ENCODE results near the gene AIMP1. TPM values are rescaled to one million over a fixed set of nuclear protein-coding genes. Genes with fewer than 3 reads are reported as not detected.
"Not testable (repeated sequence)": the region's sequence is repeated elsewhere in the genome, so short reads cannot be mapped to it uniquely, and the experiment has no call there.

AIMP1 gene
- total RNA-seq, 1 donor from 2014 or later: 27.4 TPM

DNA sequence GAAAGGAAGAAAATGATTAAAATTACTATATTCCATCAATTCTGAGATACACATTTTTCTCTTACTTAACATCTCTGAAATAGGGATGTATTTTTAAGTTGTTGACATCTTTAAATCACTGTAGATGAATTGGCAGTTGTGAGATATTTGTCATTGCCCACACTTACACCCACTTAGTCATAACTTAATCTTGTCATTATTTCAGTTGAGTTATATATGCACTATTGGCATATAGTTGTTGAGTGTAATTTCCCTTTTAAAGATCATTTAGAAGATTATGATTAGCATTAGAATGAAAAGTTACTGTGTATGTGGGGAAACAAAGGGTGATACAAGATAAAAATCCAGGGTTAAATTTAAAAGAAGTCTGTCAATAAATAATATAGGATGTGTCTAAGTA is 2.2 kb downstream of the AIMP1 start:
- DNase-seq (ENCODE audit: low read depth) (peak; percentile 22), FAIRE-seq (no peak)
- TF ChIP-seq, protein P1, sequence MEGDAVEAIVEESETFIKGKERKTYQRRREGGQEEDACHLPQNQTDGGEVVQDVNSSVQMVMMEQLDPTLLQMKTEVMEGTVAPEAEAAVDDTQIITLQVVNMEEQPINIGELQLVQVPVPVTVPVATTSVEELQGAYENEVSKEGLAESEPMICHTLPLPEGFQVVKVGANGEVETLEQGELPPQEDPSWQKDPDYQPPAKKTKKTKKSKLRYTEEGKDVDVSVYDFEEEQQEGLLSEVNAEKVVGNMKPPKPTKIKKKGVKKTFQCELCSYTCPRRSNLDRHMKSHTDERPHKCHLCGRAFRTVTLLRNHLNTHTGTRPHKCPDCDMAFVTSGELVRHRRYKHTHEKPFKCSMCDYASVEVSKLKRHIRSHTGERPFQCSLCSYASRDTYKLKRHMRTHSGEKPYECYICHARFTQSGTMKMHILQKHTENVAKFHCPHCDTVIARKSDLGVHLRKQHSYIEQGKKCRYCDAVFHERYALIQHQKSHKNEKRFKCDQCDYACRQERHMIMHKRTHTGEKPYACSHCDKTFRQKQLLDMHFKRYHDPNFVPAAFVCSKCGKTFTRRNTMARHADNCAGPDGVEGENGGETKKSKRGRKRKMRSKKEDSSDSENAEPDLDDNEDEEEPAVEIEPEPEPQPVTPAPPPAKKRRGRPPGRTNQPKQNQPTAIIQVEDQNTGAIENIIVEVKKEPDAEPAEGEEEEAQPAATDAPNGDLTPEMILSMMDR (IDR thresholded peaks at IDR 0.05; ENCODE audit: insufficient read depth, low read length, severe bottlenecking): no peak
- Histone ChIP-seq H3K27me3 (ENCODE audit: control insufficient read depth, insufficient read depth, low read length) (no peaks in the 10 kb centered on the region), H3K36me3 (ENCODE audit: control insufficient read depth, insufficient read depth, low read length) (no peaks in the 10 kb centered on the region), H3K4me3 (ENCODE audit: low read depth, low read length) (no peak overlapping the region)

DNA sequence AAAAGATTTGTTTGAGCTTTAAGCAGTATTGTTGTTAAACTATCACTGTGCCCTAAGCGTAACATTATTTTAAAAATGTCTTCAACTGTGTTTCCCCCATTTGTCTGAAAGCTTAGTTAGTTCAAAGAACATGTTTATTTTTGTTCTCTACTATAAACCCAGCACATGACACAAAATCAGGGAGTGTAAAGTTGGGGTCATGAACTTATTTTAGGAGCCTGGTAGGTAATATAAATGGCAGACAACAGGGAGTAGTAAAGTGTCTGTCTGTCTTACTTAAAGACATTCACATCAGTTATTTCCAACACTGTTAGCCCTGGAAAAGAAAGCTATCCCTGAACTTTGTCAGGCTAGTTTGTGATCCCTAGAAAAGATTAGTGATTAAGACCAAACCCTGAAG is 3.9 kb downstream of the AIMP1 start:
- Histone ChIP-seq H3K27me3 (ENCODE audit: control insufficient read depth, insufficient read depth, low read length) (no peaks in the 10 kb centered on the region), H3K36me3 (ENCODE audit: control insufficient read depth, insufficient read depth, low read length) (no peaks in the 10 kb centered on the region), H3K4me3 (ENCODE audit: low read depth, low read length) (no peak overlapping the region)
- FAIRE-seq (no peak), DNase-seq (ENCODE audit: low read depth) (no peak)
- TF ChIP-seq, protein P1 (IDR thresholded peaks at IDR 0.05; ENCODE audit: insufficient read depth, low read length, severe bottlenecking): no peak

DNA sequence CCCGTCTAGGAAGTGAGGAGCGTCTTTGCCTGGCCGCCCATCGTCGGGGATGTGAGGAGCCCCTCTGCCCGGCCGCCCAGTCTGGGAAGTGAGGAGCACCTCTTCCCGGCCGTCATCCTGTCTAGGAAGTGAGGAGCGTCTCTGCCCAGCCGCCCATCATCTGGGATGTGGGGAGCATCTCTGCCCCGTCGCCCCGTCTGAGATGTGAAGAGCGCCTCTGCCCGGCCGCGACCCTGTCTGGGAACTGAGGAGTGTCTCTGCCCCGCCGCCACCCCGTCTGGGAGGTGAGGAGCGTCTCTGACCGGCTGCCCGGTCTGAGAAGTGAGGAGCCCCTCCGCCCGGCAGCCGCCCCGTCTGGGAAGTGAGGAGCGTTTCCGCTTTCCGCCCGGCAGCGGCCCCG is 4.8 kb downstream of the AIMP1 start:
- not testable (repeated sequence) for FAIRE-seq; H3K4me3 ChIP-seq (ENCODE audit: low read depth, low read length); H3K27me3 ChIP-seq (ENCODE audit: control insufficient read depth, insufficient read depth, low read length); H3K36me3 ChIP-seq (ENCODE audit: control insufficient read depth, insufficient read depth, low read length); DNase-seq (ENCODE audit: low read depth)

DNA sequence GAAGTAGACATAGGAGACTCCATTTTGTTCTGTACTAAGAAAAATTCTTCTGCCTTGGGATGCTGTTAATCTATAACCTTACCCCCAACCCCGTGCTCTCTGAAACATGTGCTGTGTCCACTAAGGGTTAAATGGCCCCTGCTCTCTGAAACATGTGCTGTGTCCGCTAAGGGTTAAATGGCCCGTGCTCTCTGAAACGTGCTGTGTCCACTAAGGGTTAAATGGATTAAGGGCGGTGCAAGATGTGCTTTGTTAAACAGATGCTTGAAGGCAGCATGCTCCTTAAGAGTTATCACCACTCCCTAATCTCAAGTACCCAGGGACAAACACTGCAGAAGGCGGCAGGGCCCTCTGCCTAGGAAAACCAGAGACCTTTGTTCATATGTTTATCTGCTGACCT is 5.5 kb downstream of the AIMP1 start:
- H3K4me3 ChIP-seq (ENCODE audit: low read depth, low read length); H3K36me3 ChIP-seq (ENCODE audit: control insufficient read depth, insufficient read depth, low read length); DNase-seq (ENCODE audit: low read depth); H3K27me3 ChIP-seq (ENCODE audit: control insufficient read depth, insufficient read depth, low read length); FAIRE-seq: not testable (repeated sequence)

DNA sequence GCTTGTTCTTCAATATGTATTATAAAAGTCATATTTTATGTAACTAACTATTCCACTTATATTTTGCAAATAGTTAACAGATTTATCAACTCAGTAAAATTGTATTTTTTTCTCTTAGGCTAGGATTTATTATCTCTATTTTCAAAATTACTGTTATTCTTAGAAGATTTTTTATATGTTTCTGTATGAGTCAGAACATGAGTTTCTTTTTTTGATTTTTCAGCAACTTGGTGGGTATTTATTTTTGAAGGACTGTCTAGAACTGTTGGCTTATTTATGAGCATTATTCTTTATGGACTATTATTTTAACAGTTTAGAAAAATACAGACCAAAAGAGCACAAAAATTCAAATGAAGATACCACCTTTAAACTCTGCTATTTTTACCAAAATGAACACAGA is 6.8 kb downstream of the AIMP1 start:
- DNase-seq (ENCODE audit: low read depth): no peak
- H3K4me3 ChIP-seq (ENCODE audit: low read depth, low read length): no peak overlapping the region
- H3K36me3 ChIP-seq (ENCODE audit: control insufficient read depth, insufficient read depth, low read length): peaks cover 2% of the 10 kb centered on the region

DNA sequence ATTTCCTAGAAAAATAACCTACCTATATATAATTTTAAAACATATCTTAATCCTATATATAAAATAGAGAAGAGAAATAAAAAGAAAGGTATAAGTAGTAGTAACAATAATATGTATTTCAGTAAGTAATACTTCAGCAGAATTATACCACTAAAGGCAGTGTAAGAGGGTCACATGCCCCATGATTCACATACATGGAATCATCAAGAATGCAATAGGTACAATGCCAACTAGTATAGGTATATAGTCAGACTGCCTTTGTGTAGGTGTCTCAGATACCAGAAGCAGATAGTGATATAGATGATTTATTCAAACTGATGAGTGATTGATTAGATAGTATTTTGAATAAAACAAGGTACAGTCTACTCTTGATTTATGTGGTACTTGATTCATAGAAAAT is 9.4 kb downstream of the AIMP1 start:
- peak; percentile 78 for DNase-seq (ENCODE audit: low read depth)
- peaks cover 2% of the 10 kb centered on the region for H3K36me3 ChIP-seq (ENCODE audit: control insufficient read depth, insufficient read depth, low read length)

More for the DNA sequence above, 6.8 kb downstream of the AIMP1 start:
- TF ChIP-seq, protein P1 (IDR thresholded peaks at IDR 0.05; ENCODE audit: insufficient read depth, low read length, severe bottlenecking): no peak
- no peak for FAIRE-seq
- H3K27me3 ChIP-seq (ENCODE audit: control insufficient read depth, insufficient read depth, low read length): no peaks in the 10 kb centered on the region

More for the DNA sequence above, 9.4 kb downstream of the AIMP1 start:
- H3K4me3 ChIP-seq (ENCODE audit: low read depth, low read length): no peak overlapping the region
- no peaks in the 10 kb centered on the region for H3K27me3 ChIP-seq (ENCODE audit: control insufficient read depth, insufficient read depth, low read length)
- FAIRE-seq: no peak
- TF ChIP-seq, protein P1 (IDR thresholded peaks at IDR 0.05; ENCODE audit: insufficient read depth, low read length, severe bottlenecking): no peak

All from bronchial epithelial cell (primary cell).